Coronary artery (tissue), 2 donors: ENCODE results near the gene STON2.

ENCODE experiments used
- DNase-seq: peaks from one replicate; pipeline ENCODE4 v3.0.0-alpha.2; 2017; ENCODE audit warnings: low spot score
- H3K27ac ChIP-seq, 2 donors: fragments of 200-600 bp; sonication (generic); one replicate each; pipeline ENCODE4 v1.5.1; 2016 to 2019
- H3K4me3 ChIP-seq: fragments of 200-600 bp; sonication (generic); 2 replicates; pipeline ENCODE4 v1.5.1; 2016; ENCODE audit warnings: mild to moderate bottlenecking, moderate library complexity
- CTCF ChIP-seq: fragments of 200-600 bp; sonication (generic); IDR thresholded peaks from one replicate; pipeline ENCODE4 v1.5.1; 2019; ENCODE audit warnings: antibody characterized with exemption

Gene STON2

GRCh38 chr14:81418057-81418790 is 18.1 kb upstream of the STON2 start:
- no peak for DNase-seq
- no peak overlapping the region for H3K27ac ChIP-seq
- H3K4me3 ChIP-seq = no peak overlapping the region
- TF ChIP-seq CTCF = no peak

- Histone ChIP-seq H3K4me3 (no peak overlapping the region), H3K27ac (no peak overlapping the region)
- no peak for DNase-seq
- no peak for TF ChIP-seq CTCF
Measured at GRCh38 chr14:81416981-81417380, 16.9 kb upstream of the STON2 start.

- no peak for TF ChIP-seq CTCF
- no peak overlapping the region for H3K27ac ChIP-seq
- H3K4me3 ChIP-seq = no peak overlapping the region
- DNase-seq = no peak
Measured at GRCh38 chr14:81416194-81416952, 16.2 kb upstream of the STON2 start.

- H3K4me3 ChIP-seq = no peak overlapping the region
- DNase-seq = no peak
- no peak overlapping the region for H3K27ac ChIP-seq
- no peak for TF ChIP-seq CTCF
Measured at GRCh38 chr14:81415781-81416180, 15.7 kb upstream of the STON2 start.

- Histone ChIP-seq H3K27ac (no peak overlapping the region), H3K4me3 (no peak overlapping the region)
- DNase-seq = no peak
- TF ChIP-seq CTCF = no peak
Measured at GRCh38 chr14:81414123-81414522, 14.0 kb upstream of the STON2 start.

- H3K4me3 ChIP-seq = no peak overlapping the region
- no peak for DNase-seq
- no peak for TF ChIP-seq CTCF
- no peak overlapping the region for H3K27ac ChIP-seq
Measured at GRCh38 chr14:81412779-81413178, 12.7 kb upstream of the STON2 start.

GRCh38 chr14:81408595-81408994 is 8.5 kb upstream of the STON2 start:
- no peak for TF ChIP-seq CTCF
- DNase-seq = no peak
- Histone ChIP-seq H3K4me3 (no peak overlapping the region), H3K27ac (no peak overlapping the region)
